Body of pancreas (tissue), 4 donors: ENCODE results near the gene KIT.

Experiments
- POLR2A ChIP-seq, 3 donors: fragments of 450-650 bp; IDR thresholded peaks; one replicate each; pipeline ENCODE4 v1.6.1; 2016; ENCODE audit warnings: antibody characterized with exemption in 3 of 3, mild to moderate bottlenecking in 2 of 3
- TF ChIP-seq, protein P1 (sequence below), 7 experiments: fragments of 450-650 bp in 4 of 7; fragments of 200-600 bp in 3 of 7; sonication (generic) in 3 of 7; IDR thresholded peaks; one replicate each; pipeline ENCODE4 v1.5.1; 2016 to 2019; ENCODE audit warnings: antibody characterized with exemption in 7 of 7

DNA sequence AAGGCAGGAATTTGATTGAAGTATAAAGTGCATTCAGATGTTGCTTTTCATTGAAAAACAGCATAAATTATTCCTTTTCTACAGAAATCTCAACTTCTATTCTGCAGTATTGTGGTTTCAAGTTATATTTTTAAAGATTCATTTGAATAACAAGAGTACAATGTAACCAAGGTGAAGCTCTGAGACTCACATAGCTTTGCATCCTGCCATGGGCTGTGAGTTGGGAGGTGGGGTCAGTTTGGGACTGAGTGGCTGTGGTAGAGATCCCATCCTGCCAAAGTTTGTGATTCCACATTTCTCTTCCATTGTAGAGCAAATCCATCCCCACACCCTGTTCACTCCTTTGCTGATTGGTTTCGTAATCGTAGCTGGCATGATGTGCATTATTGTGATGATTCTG is 69.2 kb downstream of the KIT start:
- no peak for TF ChIP-seq POLR2A (IDR thresholded peaks at IDR 0.05)
- TF ChIP-seq, protein P1, sequence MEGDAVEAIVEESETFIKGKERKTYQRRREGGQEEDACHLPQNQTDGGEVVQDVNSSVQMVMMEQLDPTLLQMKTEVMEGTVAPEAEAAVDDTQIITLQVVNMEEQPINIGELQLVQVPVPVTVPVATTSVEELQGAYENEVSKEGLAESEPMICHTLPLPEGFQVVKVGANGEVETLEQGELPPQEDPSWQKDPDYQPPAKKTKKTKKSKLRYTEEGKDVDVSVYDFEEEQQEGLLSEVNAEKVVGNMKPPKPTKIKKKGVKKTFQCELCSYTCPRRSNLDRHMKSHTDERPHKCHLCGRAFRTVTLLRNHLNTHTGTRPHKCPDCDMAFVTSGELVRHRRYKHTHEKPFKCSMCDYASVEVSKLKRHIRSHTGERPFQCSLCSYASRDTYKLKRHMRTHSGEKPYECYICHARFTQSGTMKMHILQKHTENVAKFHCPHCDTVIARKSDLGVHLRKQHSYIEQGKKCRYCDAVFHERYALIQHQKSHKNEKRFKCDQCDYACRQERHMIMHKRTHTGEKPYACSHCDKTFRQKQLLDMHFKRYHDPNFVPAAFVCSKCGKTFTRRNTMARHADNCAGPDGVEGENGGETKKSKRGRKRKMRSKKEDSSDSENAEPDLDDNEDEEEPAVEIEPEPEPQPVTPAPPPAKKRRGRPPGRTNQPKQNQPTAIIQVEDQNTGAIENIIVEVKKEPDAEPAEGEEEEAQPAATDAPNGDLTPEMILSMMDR (IDR thresholded peaks at IDR 0.05) = no peak
